Heart left ventricle (tissue), 13 donors: ENCODE data around the gene NUTM2F.

ENCODE experiments used
- CTCF ChIP-seq, 12 donors: fragments of 200-600 bp; sonication (generic) in 4 of 12; IDR thresholded peaks; one replicate each; pipeline versions ENCODE4 v1.5.0 to v1.8.0; 2018 to 2022; ENCODE audit warnings: antibody characterized with exemption in 12 of 12, mild to moderate bottlenecking in 5 of 12
- POLR2A ChIP-seq, 2 donors: fragments of 450-650 bp; IDR thresholded peaks; one replicate each; pipeline ENCODE4 v1.6.1; 2017; ENCODE audit warnings: antibody characterized with exemption in 2 of 2, mild to moderate bottlenecking in 2 of 2, moderate library complexity in 2 of 2
- donor health status: ischemic (EF 13 %, LVEDD 7.1; RV severe dilation, severe dysfunction).
- donor health status: DM: no; HTN: yes; CAD: no.
- donor health status: DM: no; HTN: no; CAD: no.
- donor health status: ischemic (EF 25% LVEDD 6.9; RV normal size, moderate dysfunction).
- donor health status: ischemic (EF 25% LVEDD 5.7; RV mildly dilated, moderate dysfunction).
- donor health status: ischemic (EF 35%, LVEDD 5.7; RV mildly dilated, moderate dysfunction).
- donor health status: nonischemic (EF 11% LVEDD 7.7; RV severe dilation, severe dysfunction).
- donor health status: DM: yes; HTN: yes; CAD: no.
- donor health status: PGD.
- donor health status: ischemic (EF 29% LVEDD 5.4; RV normal size, mild dysfunction).
- donor health status: nonischemic (EF 23%, LVEDD 6.1; RV moderate dilation, normal function).

GRCh38 chr9:94269264-94269663, 59.2 kb downstream of the NUTM2F start:
- TF ChIP-seq CTCF (IDR thresholded peaks at IDR 0.05) (no peak), POLR2A (IDR thresholded peaks at IDR 0.05) (no peak)
